NCI-H2196 (cell line): ENCODE data around the gene NUMB.

ENCODE experiments used
- DNase-seq: peaks from one replicate; lab custom pipeline; 2025; ENCODE audit not compliant: unreplicated experiment; lab: John Stamatoyannopoulos, UW

The NUMB gene

DNA sequence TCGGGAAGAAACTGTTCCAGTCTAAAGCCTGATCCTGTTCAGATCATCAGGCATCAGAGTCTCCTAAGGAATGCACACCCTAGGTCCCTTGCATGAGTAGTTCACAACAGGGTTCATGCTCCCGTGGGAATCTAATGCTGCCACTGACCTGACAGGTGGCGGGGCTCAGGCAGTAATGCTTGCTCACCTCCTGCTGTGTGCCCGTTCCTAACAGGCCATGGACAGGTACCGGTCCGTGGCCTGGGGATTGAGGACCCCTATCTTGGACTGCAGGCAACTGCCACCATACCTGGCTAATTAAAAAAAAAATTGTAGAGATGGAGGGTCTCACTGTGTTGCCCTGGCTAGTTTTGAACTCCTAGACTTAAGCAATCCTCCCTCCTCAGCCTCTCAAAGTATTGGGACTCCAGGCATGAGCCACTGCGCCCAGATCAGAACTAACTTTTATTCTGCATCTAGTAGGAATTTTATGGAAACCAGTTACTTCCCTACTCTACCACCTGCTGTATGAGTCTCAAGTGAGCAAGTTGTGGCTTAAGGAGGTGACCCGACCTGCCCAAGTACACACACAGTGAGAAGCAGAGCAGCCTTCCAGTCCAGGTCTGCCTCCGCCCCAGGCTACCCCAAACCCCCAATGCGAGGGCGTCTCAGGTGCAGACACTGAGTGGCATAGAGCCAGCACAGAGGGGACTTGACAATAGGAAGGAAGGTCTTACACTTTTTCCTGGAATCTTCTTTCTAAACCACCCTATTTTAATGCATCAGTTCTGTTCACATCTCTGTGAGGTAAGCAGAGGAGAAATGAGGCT is 223.6 kb downstream of the NUMB start:
- no peak for DNase-seq

DNA sequence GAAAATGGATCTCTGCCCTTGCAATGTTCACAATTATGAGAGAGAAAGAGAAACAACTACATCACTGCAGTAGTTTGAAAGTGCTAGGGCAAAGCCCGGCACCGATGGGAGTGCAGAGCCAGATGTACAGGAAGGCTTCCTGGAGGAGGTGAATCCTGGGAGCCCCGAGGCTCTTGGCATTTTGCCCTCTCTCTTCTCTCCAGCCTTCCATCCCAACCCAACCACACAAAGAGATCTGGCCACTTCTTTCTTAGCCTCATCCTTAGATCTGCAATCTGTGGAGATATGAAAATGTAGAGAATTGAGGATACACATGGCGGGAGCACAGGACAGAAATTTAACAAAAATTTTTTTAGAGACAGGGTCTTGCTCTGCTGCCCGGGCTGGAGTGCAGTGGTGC is 224.3 kb downstream of the NUMB start:
- DNase-seq = no peak

DNA sequence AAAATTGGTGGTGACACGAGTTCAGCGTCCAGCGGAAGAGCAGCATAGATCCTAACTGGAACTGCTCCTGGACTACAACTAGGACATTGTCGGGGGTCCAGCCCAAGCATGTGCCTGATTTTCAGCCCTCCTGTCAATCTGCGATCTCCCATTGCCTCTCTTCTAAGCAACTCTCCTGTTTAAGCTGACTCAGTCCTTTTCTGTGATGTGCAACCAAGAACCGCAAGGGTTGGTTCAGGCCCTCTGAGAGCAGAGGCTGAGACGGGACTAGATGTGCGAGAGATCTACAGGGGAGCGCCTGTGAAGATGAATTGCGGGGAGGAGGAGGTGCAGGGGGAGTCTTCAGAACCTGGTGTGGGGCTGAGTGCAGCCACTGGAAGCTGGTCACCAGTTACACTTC is 224.8 kb downstream of the NUMB start:
- no peak for DNase-seq

DNA sequence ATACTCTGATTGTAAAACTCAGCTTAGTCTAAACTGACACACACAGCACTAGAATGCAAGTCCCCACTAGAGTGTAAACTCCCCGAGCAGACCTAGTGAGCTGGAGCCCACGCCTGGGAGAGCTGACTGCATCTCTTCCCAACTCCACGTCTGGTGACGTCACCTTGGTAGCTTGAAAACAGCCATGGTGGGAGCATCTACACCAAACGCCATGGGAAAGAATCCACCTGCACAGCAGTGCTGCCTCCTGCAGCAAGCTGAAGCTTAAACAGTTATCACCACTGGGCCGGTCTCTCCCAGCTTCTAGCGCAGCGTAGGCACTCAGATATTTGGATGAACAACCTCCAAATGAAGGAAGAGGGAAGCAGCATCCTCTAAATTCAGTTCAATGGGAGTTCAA is 225.4 kb downstream of the NUMB start:
- DNase-seq = no peak

DNA sequence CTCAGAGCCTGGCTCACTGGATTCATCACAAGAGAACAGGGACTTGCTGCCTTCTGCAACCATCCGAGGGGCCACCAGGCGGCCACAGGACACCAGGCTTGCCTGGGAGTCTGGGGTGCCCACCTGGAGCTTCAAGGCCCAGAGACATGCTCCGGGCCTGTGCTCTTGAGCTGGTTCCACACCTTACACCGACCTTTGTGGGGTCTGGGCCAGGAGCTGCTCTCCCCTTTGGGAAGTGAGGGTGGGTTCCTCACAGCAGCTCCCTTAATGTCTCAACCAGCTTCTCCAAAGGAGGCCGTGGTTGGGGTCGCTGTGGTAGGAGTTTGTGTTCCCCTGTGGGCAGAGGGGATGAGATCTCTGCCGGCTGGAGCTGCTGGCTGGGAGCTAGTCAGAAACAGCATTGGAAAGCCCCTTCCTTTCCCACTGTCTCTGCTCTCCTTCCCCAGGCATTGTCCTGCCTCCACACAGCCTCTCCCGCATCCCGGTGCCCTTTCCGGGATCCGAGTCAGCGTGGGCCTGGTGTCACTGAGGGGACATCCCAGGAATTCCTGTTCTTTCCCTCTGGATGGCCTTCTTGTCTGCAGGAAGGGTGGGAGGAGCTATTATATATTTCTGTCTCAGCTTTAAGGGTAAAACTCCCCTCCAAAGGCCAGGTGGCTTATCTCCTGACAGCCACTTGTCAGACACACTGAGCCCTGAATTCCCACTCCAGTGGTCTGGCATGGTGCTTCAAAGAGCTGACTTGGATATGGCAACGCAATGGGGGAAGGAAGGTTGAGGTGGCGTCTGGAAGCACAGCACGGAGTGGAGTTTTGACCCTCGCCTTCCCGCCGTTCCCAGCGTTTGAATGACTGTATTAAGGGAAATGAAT is 226.1 kb downstream of the NUMB start:
- no peak for DNase-seq

DNA sequence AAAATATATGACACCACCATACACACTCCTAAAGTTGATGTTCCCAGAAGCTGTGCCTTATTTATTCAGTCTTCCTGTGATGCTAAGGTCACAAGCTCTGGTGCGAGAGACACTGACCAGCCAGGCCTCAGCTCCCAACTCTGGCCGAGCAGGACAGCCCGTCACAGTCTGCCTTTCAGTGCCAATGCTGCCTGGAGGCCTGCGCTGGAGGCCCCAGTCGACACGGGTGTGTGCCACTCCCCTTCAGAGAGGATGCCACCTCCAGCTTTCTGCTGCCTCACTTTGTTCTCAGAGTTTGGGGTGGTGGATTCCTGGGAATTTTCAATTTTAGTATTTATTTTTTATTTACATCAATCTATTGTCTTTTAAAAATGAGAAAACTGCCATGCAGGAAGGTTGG is 228.3 kb downstream of the NUMB start:
- DNase-seq = no peak

DNA sequence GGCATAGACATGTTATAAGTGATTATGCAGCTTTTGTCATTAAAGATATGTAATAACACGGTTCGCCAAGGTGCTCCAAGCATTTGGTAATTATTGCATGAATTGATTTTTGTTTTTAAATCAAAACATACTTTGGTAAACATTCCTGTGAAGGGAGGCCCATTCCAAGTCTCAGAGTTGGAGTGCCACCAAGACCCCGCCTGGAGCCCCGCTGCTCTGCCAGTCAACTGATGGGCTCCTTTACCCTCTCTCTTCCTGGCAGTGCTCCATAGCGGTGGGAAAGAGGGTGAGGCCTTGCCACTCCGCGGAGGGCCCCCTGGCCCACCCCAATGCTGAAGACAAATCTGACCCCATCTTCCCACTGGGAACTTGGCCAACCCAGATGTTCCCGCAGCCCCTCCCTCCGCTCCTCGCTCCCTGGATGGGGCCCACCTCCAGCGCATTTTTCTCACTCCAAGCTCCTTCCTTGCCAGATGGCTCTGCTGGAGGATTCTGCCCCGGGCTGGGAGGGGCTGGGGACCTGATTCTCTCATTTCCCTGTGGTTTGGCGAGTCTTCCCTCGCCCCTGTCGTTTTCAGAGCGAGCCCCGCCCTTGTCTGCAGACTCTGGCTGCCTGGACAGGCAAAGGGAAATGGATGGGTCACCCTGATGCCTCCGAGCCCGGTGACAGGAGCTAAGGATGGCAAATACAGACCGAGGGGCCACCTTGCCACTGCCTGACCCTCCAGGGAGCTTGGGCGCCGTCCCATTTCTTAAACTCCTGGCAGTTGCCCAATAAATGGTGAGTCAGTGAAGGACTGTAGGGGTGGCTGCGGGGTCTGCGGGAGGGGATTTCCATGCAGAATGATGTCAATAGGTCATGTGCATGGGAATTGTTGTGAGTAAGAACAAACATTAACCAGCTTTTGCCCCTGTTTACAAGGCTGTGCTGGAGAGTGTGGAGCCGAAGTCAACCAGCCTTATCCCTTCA is 230.2 kb downstream of the NUMB start:
- DNase-seq = no peak

DNA sequence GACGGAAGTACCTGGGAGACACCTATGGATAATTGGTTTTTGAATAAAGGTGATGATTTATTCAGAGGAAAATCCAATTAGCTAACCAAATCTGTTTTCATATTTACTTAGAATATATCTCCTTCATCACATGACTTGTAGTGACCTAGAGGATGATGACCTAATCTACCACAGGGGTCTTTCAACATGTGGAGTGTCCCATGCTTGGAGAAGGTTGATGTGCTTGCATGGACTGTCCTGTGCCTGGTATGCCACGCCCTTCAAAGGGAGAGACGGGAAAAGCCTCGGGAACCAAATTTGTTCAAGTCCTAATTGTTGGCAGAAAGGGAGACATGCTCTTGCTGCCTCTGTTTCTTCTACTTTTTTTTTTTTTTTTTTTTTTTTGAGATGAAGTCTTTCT is 232.8 kb downstream of the NUMB start:
- DNase-seq = no peak
